ENCODE measurements around the gene ADAMTS1.

ADAMTS1 gene

GRCh38 chr21:26812173-26812572, 33.0 kb downstream of the ADAMTS1 start:
- DNase-seq, result no peak

- DNase-seq, result no peak
These were observed 33.7 kb downstream of the ADAMTS1 start for GRCh38 chr21:26811482-26811881.

GRCh38 chr21:26810676-26811415, 34.4 kb downstream of the ADAMTS1 start:
- no peak for DNase-seq

GRCh38 chr21:26810266-26810665, 34.9 kb downstream of the ADAMTS1 start:
- no peak for DNase-seq

- DNase-seq, result no peak
These were observed 35.5 kb downstream of the ADAMTS1 start for GRCh38 chr21:26809745-26810144.

- DNase-seq, result no peak
These were observed 38.4 kb downstream of the ADAMTS1 start for GRCh38 chr21:26806801-26807295.

GRCh38 chr21:26804895-26805609, 40.2 kb downstream of the ADAMTS1 start:
- no peak for DNase-seq

GRCh38 chr21:26801498-26801897, 43.7 kb downstream of the ADAMTS1 start:
- DNase-seq, result no peak

GRCh38 chr21:26800970-26801431, 44.2 kb downstream of the ADAMTS1 start:
- DNase-seq, result no peak

GRCh38 chr21:26800455-26800854, 44.8 kb downstream of the ADAMTS1 start:
- DNase-seq, result no peak

- DNase-seq, result no peak
These were observed 45.2 kb downstream of the ADAMTS1 start for GRCh38 chr21:26800001-26800400.

- no peak for DNase-seq
These were observed 46.1 kb downstream of the ADAMTS1 start for GRCh38 chr21:26798856-26799751.

- no peak for DNase-seq
These were observed 47.2 kb downstream of the ADAMTS1 start for GRCh38 chr21:26797878-26798456.

GRCh38 chr21:26795866-26796329, 49.3 kb downstream of the ADAMTS1 start:
- no peak for DNase-seq

- no peak for DNase-seq
These were observed 49.8 kb downstream of the ADAMTS1 start for GRCh38 chr21:26795412-26795805.

GRCh38 chr21:26794597-26795411, 50.4 kb downstream of the ADAMTS1 start:
- DNase-seq, result no peak

- no peak for DNase-seq
These were observed 54.9 kb downstream of the ADAMTS1 start for GRCh38 chr21:26790296-26790695.

GRCh38 chr21:26788790-26789189, 56.4 kb downstream of the ADAMTS1 start:
- no peak for DNase-seq

Data from T-helper 2 cell (primary cell).